Liver (tissue), 9 donors: ENCODE measurements around the gene NTF4. TPM values are rescaled to one million over a fixed set of nuclear protein-coding genes. Genes with fewer than 3 reads are reported as not detected.

Source experiments
- DNase-seq: peaks from one replicate; pipeline ENCODE4 v3.0.0-alpha.2; 2017; ENCODE audit warnings: low spot score
- H3K27ac ChIP-seq, 2 donors: one replicate each; pipeline ENCODE4 v1.7.0; 2013; ENCODE audit warnings: inconsistent platforms in 2 of 2, low read length in 2 of 2, control low read depth in 1 of 2, low read depth in 1 of 2, mild to moderate bottlenecking in 1 of 2
- H3K27me3 ChIP-seq, 4 donors: one replicate each; pipeline versions ENCODE4 v1.6.1 to v1.7.0; 2013; ENCODE audit warnings: low read length in 3 of 4, inconsistent platforms in 1 of 4, mild to moderate bottlenecking in 1 of 4, moderate library complexity in 1 of 4; ENCODE audit not compliant: control insufficient read depth in 4 of 4, insufficient read depth in 4 of 4
- H3K36me3 ChIP-seq, 4 donors: one replicate each; pipeline versions ENCODE4 v1.6.1 to v1.7.0; 2013; ENCODE audit warnings: low read length in 3 of 4, mild to moderate bottlenecking in 3 of 4, low read depth in 1 of 4, moderate library complexity in 1 of 4; ENCODE audit not compliant: control insufficient read depth in 4 of 4, insufficient read depth in 3 of 4
- H3K4me1 ChIP-seq, 4 donors: one replicate each; pipeline versions ENCODE4 v1.6.1 to v1.7.0; 2013; ENCODE audit warnings: low read length in 3 of 4, mild to moderate bottlenecking in 3 of 4, moderate library complexity in 1 of 4; ENCODE audit not compliant: control insufficient read depth in 4 of 4, insufficient read depth in 4 of 4
- H3K4me3 ChIP-seq, 3 donors: one replicate each; pipeline versions ENCODE4 v1.6.1 to v1.7.0; 2013; ENCODE audit warnings: low read length in 3 of 3, control low read depth in 1 of 3, low read depth in 1 of 3, mild to moderate bottlenecking in 1 of 3
- H3K9ac ChIP-seq, 2 donors: one replicate each; pipeline ENCODE4 v1.7.0; 2013; ENCODE audit warnings: low read length in 2 of 2, mild to moderate bottlenecking in 2 of 2, moderate library complexity in 2 of 2, control low read depth in 1 of 2, low read depth in 1 of 2
- H3K9me3 ChIP-seq, 4 donors: one replicate each; pipeline versions ENCODE4 v1.6.1 to v1.7.0; 2013; ENCODE audit warnings: low read length in 3 of 4; ENCODE audit not compliant: control insufficient read depth in 4 of 4
- ATF3 ChIP-seq: IDR thresholded peaks from 2 replicates; pipeline ENCODE4 v1.6.1; 2016; ENCODE audit warnings: antibody characterized with exemption
- EGR1 ChIP-seq, 2 donors: IDR thresholded peaks; 2 replicates each; pipeline ENCODE4 v1.6.1; 2016 to 2018; ENCODE audit warnings: antibody characterized with exemption in 2 of 2, low read depth in 2 of 2
- FOXA2 ChIP-seq: IDR thresholded peaks from 2 replicates; pipeline ENCODE4 v1.6.1; 2016; ENCODE audit warnings: antibody characterized with exemption
- GABPA ChIP-seq, 2 donors: IDR thresholded peaks in 1 of 2; conservative IDR thresholded peaks in 1 of 2; 2 replicates each; pipeline ENCODE4 v1.6.1; 2016; ENCODE audit warnings: antibody characterized with exemption in 2 of 2, mild to moderate bottlenecking in 1 of 2, moderate library complexity in 1 of 2
- HNF4A ChIP-seq, 2 donors: conservative IDR thresholded peaks; 2 replicates each; pipeline ENCODE4 v1.6.1; 2016; ENCODE audit warnings: antibody characterized with exemption in 2 of 2, mild to moderate bottlenecking in 2 of 2
- HNF4G ChIP-seq: IDR thresholded peaks from 2 replicates; pipeline ENCODE4 v1.6.1; 2016; ENCODE audit warnings: antibody characterized with exemption
- JUND ChIP-seq, 2 donors: IDR thresholded peaks; 2 replicates each; pipeline ENCODE4 v1.6.1; 2016; ENCODE audit warnings: antibody characterized with exemption in 2 of 2
- MAX ChIP-seq: IDR thresholded peaks from 2 replicates; pipeline ENCODE4 v1.6.1; 2016; ENCODE audit warnings: antibody characterized with exemption
- NR2F2 ChIP-seq: IDR thresholded peaks from 2 replicates; pipeline ENCODE4 v1.6.1; 2016; ENCODE audit warnings: antibody characterized with exemption
- RAD21 ChIP-seq, 2 donors: IDR thresholded peaks; 2 replicates each; pipeline ENCODE4 v1.6.1; 2016; ENCODE audit warnings: antibody characterized with exemption in 2 of 2, mild to moderate bottlenecking in 2 of 2
- REST ChIP-seq: IDR thresholded peaks from 2 replicates; pipeline ENCODE4 v1.6.1; 2016; ENCODE audit warnings: antibody characterized with exemption, mild to moderate bottlenecking
- RXRA ChIP-seq, 2 donors: IDR thresholded peaks; 2 replicates each; pipeline ENCODE4 v1.6.1; 2017 to 2018; ENCODE audit warnings: antibody characterized with exemption in 2 of 2, mild to moderate bottlenecking in 1 of 2
- SP1 ChIP-seq: IDR thresholded peaks from 2 replicates; pipeline ENCODE4 v1.6.1; 2018; ENCODE audit warnings: antibody characterized with exemption, mild to moderate bottlenecking
- TAF1 ChIP-seq: conservative IDR thresholded peaks from 2 replicates; pipeline ENCODE4 v1.6.1; 2016; ENCODE audit warnings: antibody characterized with exemption, mild to moderate bottlenecking
- YY1 ChIP-seq: IDR thresholded peaks from 2 replicates; pipeline ENCODE4 v1.6.1; 2016; ENCODE audit warnings: antibody characterized with exemption, mild to moderate bottlenecking
- ZBTB33 ChIP-seq: IDR thresholded peaks from 2 replicates; pipeline ENCODE4 v1.6.1; 2016; ENCODE audit warnings: antibody characterized with exemption
- WGBS: extraction: QIAGEN DNeasy Blood & Tissue Kit; methylation state at CpG from one replicate; pipeline ENCODE4 v1.1.7; 2013; 5-methylcytosine and 5-hydroxymethylcytosine counted together
- polyA plus RNA-seq, 2 donors: library from polyadenylated mRNA; stranded (reverse) in 1 of 2; unstranded in 1 of 2; fragments of 200-250 nt in 1 of 2; fragments of >200 nt in 1 of 2; fragmentation: Nextera tagmentation in 1 of 2; extraction: Ambion mirVana in 1 of 2; gene quantifications; one replicate each; pipeline versions ENCODE4 v1.2.1 to v1.2.3, GENCODE V29; 2013 to 2015
- total RNA-seq, 2 donors: library from RNA; depleted of rRNA; stranded (reverse); fragments of >200 nt; gene quantifications; one replicate each; pipeline ENCODE4 v1.2.3, GENCODE V29; 2014
- donor health status: healthy.
- donor health status: healthy.
- donor health status: healthy.
- donor health status: healthy.
- donor health status: healthy.

NTF4 gene
- total and polyA plus RNA-seq, 4 donors: not detected

GRCh38 chr19:49102303-49102702 is 37.7 kb upstream of the NTF4 start:
- DNase-seq: no peak
- Histone ChIP-seq H3K27ac (no peak overlapping the region), H3K4me3 (no peak overlapping the region), H3K36me3 (peaks cover 17 to 67% (median 38%) of the 10 kb centered on the region in 4 donors), H3K9ac (no peak overlapping the region), H3K27me3 (no peaks in the 10 kb centered on the region), H3K9me3 (no peaks in the 10 kb centered on the region), H3K4me1 (peaks cover 2 to 23% (median 18%) of the 10 kb centered on the region in 4 donors)
- TF ChIP-seq RAD21 (IDR thresholded peaks at IDR 0.05): no peak
- no peak for TF ChIP-seq YY1
- no peak for TF ChIP-seq HNF4A (conservative IDR thresholded peaks at IDR 0.05)
- TF ChIP-seq HNF4G: no peak
- no peak for TF ChIP-seq NR2F2
- no peak for TF ChIP-seq ATF3
- no peak for TF ChIP-seq ZBTB33
- TF ChIP-seq SP1: no peak
- no peak for TF ChIP-seq REST
- TF ChIP-seq GABPA (IDR thresholded peaks at IDR 0.05 in 1 of 2, conservative IDR thresholded peaks at IDR 0.05 in 1 of 2): no peak
- no peak for TF ChIP-seq TAF1
- TF ChIP-seq FOXA2: no peak
- TF ChIP-seq JUND (IDR thresholded peaks at IDR 0.05): no peak
- no peak for TF ChIP-seq EGR1 (IDR thresholded peaks at IDR 0.05; ENCODE audit: low read depth in 2 of 2)
- no peak for TF ChIP-seq MAX
- no peak for TF ChIP-seq RXRA (IDR thresholded peaks at IDR 0.05)
- 84% methylated on average over 12 of the region's 12 CpGs for WGBS

GRCh38 chr19:49101160-49101559 is 36.5 kb upstream of the NTF4 start:
- H3K36me3 ChIP-seq: peaks cover 17 to 60% (median 38%) of the 10 kb centered on the region in 4 donors
- DNase-seq: no peak
- no peaks in the 10 kb centered on the region for H3K9me3 ChIP-seq
- no peak overlapping the region for H3K4me3 ChIP-seq
- no peak overlapping the region for H3K27ac ChIP-seq
- WGBS: 74% methylated on average over 12 of the region's 12 CpGs
- peaks cover 2 to 25% (median 19%) of the 10 kb centered on the region in 4 donors for H3K4me1 ChIP-seq
- no peak overlapping the region for H3K9ac ChIP-seq
- H3K27me3 ChIP-seq: no peaks in the 10 kb centered on the region
- no peak for TF ChIP-seq REST
